ENCODE measurements around the gene NXNL1.

GRCh38 chr19:17486545-17487240, 26.0 kb upstream of the NXNL1 start:
- TF ChIP-seq EZH2 (conservative IDR thresholded peaks at IDR 0.05; ENCODE audit: low read depth, low read length) (no peak), HHEX (CRISPR knock-in tag; IDR thresholded peaks at IDR 0.05) (no peak), ZNF670 (CRISPR knock-in tag; IDR thresholded peaks at IDR 0.05; ENCODE audit: borderline replicate concordance) (no peak), ATF3 (CRISPR knock-in tag; IDR thresholded peaks at IDR 0.05) (no peak), PRDM4 (CRISPR knock-in tag; IDR thresholded peaks at IDR 0.05; ENCODE audit: borderline replicate concordance) (no peak)

All from HepG2 (cell line).